ENCODE measurements around the gene PTPRN2. TPM values are rescaled to one million over a fixed set of nuclear protein-coding genes. Genes with fewer than 3 reads are reported as not detected.

Gene PTPRN2
- total and polyA plus RNA-seq, 2 of the 13 experiments (the other 11 are each of a cell fraction or from before 2014, with no cell fraction given) = 2.5 to 24.2 TPM

- no peak for TF ChIP-seq KLF16 (CRISPR knock-in tag; IDR thresholded peaks at IDR 0.05)
Measured at GRCh38 chr7:157984423-157985163, 603.0 kb downstream of the PTPRN2 start (continued).

DNA sequence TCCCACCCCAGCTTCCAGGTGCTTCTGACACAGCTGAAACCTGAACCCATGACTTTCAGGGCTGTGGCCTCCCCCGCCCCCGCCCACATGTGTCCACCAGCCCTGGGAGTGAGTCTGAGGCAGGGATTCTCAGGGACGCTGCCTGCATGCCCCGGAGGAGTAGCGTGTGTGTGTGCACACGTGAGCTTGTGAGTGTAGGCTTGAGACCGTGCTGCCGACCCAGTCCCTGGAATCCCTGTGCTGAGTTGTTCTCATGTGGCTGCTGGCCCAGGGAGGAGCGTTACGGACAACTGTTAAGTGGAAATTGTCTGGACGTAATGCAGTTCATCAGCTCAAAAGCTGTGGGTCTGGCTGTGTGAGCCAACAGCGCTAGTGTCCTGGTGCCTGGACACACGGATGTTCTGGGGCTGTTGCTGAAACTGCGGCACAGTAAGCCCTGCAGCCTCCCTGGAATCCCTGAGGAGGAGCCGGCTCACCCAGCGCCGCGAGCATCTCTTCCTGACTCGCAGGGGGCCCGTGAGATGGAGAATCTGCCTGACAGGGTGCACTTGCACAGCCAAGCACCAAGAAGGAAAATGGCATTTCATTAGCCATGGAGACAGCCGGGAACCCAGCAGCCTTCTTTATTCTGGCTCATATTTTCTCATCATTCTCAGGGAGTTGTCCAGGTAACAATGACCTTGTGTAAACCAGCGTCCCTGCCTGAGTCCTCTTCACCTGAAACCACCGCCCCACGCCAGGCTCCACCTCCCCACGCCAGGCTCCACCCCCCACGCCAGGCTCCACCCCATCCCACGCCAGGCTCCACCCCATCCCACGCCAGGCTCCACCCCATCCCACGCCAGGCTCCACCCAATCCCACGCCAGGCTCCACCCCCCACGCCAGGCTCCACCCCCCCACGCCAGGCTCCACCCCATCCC lies 603.9 kb downstream of the PTPRN2 start:
- Histone ChIP-seq H3K36me3 (replicated peaks in 1 of 2; ENCODE audit: control insufficient read depth in 1 of 2, insufficient read depth in 2 of 2, low read length in 2 of 2) (no peaks in the 10 kb centered on the region), H3K79me2 (ENCODE audit: insufficient read depth, low read length) (no peaks in the 10 kb centered on the region), H2AFZ (ENCODE audit: low read length) (no peak overlapping the region), H3K27ac (ENCODE audit: extremely low read length, insufficient read depth, low read length) (no peak overlapping the region), H3K27me3 (ENCODE audit: control insufficient read depth in 1 of 2, insufficient read depth in 2 of 2, low read length in 2 of 2) (0 out of 5 replicates have a peak, but pooled peaks cover 0 to 6% of the 10 kb centered on the region in 2 experiments), H3K9ac (ENCODE audit: insufficient read depth, low read depth, low read length) (no peak overlapping the region), H4K20me1 (ENCODE audit: insufficient read depth, low read length) (peaks cover 24% of the 10 kb centered on the region; the same call in 1 of the 2 replicates), H3K4me2 (ENCODE audit: low read depth, low read length) (no peak overlapping the region), H3K9me3 (ENCODE audit: low read length) (no peaks in the 10 kb centered on the region), H3K4me3 (replicated peaks in 1 of 3; ENCODE audit: insufficient read depth in 1 of 3, low read depth in 2 of 3, low read length in 3 of 3) (no peak overlapping the region), H3K4me1 (ENCODE audit: insufficient read depth, low read length) (no peaks in the 10 kb centered on the region)
- 79% methylated on average over 16 of the region's 32 CpGs for WGBS (ENCODE audit: low lambda C conversion rate)
- in situ Hi-C loops (cut with HindIII; ENCODE audit: extremely low pct_ligation_motif_present, low pct_unique_long_range_greater_than_20kb) (no loop called here), intact Hi-C loops (cut with micrococcal nuclease; ENCODE audit: unreplicated experiment) (no loop called here)
- no TSS peak for BruUV-seq (replicated peaks)
- no peak for FAIRE-seq
- ChIA-PET POLR2A (no interaction called here), CTCF (ENCODE audit: low intra/inter-chr PET ratio, low total read pairs) (no interaction called here)
- no peak for DNase-seq (ENCODE audit: low spot score)
- ATAC-seq = no peak
- no peak for TF ChIP-seq ZNF746 (CRISPR knock-in tag; IDR thresholded peaks at IDR 0.05)
- no peak for TF ChIP-seq ZHX1 (CRISPR knock-in tag; IDR thresholded peaks at IDR 0.05; ENCODE audit: low read depth)
- TF ChIP-seq ZNF570 (CRISPR knock-in tag; IDR thresholded peaks at IDR 0.05; ENCODE audit: borderline replicate concordance) = no peak
- no peak for TF ChIP-seq SAFB2 (CRISPR knock-in tag; IDR thresholded peaks at IDR 0.05; ENCODE audit: borderline replicate concordance, low read depth)
- TF ChIP-seq ZBTB49 (CRISPR knock-in tag; IDR thresholded peaks at IDR 0.05; ENCODE audit: borderline replicate concordance) = no peak
- no peak for TF ChIP-seq IKZF1 (IDR thresholded peaks at IDR 0.05)
- TF ChIP-seq CENPBD1 (CRISPR knock-in tag; IDR thresholded peaks at IDR 0.05; ENCODE audit: borderline replicate concordance, low read depth) = no peak
- TF ChIP-seq SP4 (CRISPR knock-in tag; IDR thresholded peaks at IDR 0.05) = no peak
- TF ChIP-seq, protein P1, sequence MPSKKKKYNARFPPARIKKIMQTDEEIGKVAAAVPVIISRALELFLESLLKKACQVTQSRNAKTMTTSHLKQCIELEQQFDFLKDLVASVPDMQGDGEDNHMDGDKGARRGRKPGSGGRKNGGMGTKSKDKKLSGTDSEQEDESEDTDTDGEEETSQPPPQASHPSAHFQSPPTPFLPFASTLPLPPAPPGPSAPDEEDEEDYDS (CRISPR knock-in tag; IDR thresholded peaks at IDR 0.05) = no peak
- TF ChIP-seq YY1 (IDR thresholded peaks at IDR 0.05; ENCODE audit: insufficient read depth, insufficient replicate concordance, low read depth, low read length) = no peak
- no peak for TF ChIP-seq ZSCAN30 (CRISPR knock-in tag; IDR thresholded peaks at IDR 0.05)
